Hematopoietic multipotent progenitor cell (in vitro differentiated cells): Measurements from ENCODE around the gene TOX3. TPM values are rescaled to one million over a fixed set of nuclear protein-coding genes. Genes with fewer than 3 reads are reported as not detected.

Source experiments
- DNase-seq, 3 donors: peaks; one replicate each; pipeline ENCODE4 v3.0.0-alpha.2; 2011 to 2015; ENCODE audit warnings: low read depth in 2 of 3, low spot score in 2 of 3
- total RNA-seq: library from RNA; depleted of rRNA; stranded (reverse); fragments of >200 nt; gene quantifications from one replicate; pipeline ENCODE4 v1.2.3, GENCODE V29; 2012

The TOX3 gene
- total RNA-seq, 1 donor: under 0.01 TPM

DNA sequence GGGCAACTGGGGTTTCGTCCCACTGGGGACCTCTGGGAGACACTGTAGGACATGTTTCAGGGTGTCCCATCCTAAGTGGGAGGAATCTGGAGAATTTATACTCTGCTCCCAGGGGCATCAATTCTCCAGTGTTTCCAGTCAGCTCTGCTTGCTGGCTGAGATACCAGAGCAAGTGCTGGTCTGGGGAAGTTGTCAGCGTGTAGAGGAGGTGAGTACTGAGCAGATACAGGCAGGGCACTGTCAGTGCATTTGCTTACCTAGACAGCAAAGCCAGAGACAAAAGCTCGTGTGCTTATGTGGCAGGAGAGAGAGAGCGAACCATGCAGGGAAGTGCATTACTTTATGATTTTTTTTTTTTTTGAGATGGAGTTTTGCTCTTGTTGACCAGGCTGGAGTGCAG, 20.2 kb upstream of the TOX3 start:
- DNase-seq: no peak

DNA sequence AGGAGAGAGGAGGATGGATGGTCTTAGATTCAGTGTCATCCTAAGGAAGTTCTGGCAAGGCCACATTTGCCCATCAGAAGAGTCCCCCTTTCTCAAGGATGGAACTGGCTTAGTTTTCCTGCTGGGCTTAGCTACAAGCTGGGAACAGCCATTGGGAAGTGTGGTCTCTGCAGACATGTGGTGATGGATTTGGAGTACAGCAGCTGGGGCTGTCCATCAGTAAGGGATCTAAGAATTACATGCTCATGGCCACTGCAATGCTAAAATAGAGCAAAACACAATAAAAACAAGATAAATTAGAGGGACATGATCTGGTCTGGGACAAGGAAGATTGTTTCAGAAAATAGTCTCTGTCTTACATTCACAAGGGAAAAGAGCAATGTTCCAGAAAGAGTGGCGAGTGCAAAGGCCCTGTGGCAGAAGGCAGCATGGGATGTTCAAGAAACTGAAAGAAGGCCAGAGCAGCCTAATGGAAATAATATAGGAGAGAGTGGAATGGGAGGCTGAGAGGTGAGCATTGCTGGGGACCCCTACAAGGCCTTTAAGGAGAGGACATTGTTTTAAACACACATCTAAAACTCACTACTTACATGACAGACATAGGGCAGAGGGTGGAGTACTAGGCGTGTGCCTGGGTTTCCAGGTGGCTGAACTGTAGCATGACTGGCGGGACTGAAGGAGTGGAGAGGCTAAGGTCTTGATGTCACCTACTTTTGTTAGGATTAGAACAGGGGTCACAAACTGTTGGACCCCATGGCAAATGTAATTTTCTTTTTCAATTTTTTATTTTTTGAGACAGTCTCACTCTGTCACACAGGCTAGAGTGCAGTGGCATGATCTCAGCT, 17.0 kb upstream of the TOX3 start:
- no peak for DNase-seq

GRCh38 chr16:52562770-52563169, 15.8 kb upstream of the TOX3 start:
- DNase-seq: no peak

GRCh38 chr16:52561910-52562741, 15.2 kb upstream of the TOX3 start:
- DNase-seq: no peak

- DNase-seq: no peak
Observed at GRCh38 chr16:52558448-52558847, 11.5 kb upstream of the TOX3 start.

- no peak for DNase-seq
Observed at GRCh38 chr16:52557236-52557635, 10.3 kb upstream of the TOX3 start.

- no peak for DNase-seq
Observed at GRCh38 chr16:52556083-52556482, 9.1 kb upstream of the TOX3 start.

DNA sequence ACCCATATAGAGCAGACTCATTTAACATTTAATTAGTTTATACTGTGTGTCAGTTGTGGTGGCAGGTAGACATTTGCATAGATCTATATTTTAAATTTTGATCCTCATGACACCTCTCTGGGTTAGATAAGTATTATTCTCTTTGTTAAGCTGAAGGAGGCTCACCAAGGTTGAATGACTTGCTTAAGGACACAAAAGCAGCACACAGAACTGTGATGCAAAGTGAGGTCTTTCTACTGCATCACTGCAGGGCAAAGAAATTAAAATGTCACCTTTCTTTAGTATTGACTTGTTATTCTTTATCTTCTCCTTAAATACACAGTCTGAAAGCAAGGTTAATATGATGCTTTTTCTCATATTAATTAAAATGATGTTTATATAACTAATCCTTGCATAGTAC, 8.6 kb upstream of the TOX3 start:
- no peak for DNase-seq

- DNase-seq: no peak
Observed at GRCh38 chr16:52554334-52554733, 7.4 kb upstream of the TOX3 start.

- DNase-seq: no peak
Observed at GRCh38 chr16:52553322-52553721, 6.4 kb upstream of the TOX3 start.

DNA sequence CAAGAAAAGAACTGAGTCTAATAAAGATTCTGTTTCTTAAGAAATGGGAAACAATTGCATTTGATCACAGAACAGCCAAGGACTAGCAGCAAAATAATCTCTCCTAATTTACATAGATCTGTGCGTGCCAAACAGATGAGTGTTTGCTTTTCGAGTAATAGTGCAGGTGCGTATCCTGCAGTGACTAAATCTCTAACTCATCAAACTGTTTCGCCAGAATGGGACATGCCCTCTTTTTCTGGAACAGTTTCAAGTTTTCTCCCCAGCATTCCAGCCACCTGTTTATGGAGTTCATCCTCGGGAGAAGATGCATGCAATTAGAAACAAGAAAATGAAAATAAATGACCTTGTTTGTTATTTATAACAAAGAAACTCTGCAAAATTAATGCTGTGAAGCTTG, 5.7 kb upstream of the TOX3 start:
- no peak for DNase-seq

GRCh38 chr16:52549011-52549692, 2.2 kb upstream of the TOX3 start:
- DNase-seq: no peak

- no peak for DNase-seq
Observed at GRCh38 chr16:52548261-52549010, 1.5 kb upstream of the TOX3 start.

DNA sequence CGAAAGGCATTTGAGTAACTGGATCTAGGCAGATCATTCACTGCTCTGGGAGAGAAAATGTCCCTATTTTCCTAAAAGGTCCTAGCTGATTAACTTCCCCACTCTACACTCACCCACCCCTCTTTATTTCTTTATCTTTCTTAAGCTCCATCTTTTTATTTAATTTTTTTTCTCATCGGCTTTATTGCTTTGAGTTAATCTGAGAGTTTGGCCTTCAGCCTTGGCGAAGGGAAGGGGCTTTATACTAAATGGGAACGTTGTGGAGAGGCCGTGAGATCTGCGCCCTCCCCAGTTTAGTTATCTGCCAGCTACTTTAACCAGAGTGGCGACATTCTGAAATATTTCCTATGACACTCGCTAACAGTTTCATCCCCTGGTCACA, 882 bp upstream of the TOX3 start:
- DNase-seq: no peak

- DNase-seq: no peak
Observed at GRCh38 chr16:52546291-52547003, 496 bp downstream of the TOX3 start.

- DNase-seq: no peak
Observed at GRCh38 chr16:52545898-52546266, 1.1 kb downstream of the TOX3 start.

- no peak for DNase-seq
Observed at GRCh38 chr16:52545222-52545897, 1.6 kb downstream of the TOX3 start.

DNA sequence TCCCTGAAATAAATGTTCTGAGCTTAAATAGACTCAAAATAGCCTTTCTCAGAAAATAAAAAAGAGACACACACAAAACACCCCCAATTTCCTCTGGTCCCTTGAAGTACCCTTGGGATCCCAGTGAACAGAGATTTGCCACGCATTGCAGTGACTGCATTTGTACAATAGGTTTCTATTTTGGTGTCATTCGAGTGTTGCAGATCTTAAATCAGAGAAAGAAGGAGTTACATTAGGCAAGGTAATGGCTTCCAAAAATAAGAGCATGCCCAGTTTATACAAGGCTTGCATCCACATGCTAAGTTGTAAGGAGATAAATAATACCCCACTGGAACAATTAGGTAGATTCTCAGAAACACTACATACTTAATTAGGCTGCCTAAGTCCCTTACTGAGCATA, 2.2 kb downstream of the TOX3 start:
- DNase-seq: no peak

DNA sequence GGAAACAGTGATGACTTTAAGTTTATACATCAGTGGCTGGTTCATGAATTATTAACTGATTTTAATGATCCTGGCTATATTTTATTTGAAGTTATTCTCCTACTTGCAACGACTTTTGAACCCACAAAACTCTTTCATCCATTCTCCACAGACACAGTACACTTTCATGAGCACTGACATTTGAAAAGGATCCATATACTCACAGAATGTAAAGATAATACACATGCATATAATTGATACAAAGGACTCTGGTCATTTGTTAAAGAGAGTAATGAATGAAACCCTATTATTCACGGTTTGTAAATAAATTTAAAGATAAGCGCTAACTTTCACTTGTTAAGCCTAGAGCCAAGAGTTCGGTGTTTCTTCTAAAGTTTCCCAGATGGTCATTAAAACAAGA, 3.3 kb downstream of the TOX3 start:
- no peak for DNase-seq

- DNase-seq: no peak
Observed at GRCh38 chr16:52540910-52541309, 6.0 kb downstream of the TOX3 start.
